HG02798 (cell line): ENCODE measurements around the gene CRYL1.

Experiments
- ATAC-seq: cut with Tn5 transposase; IDR thresholded peaks from one replicate; pipeline ENCODE4 v1.9.1; 2021; ENCODE audit warnings: mild to moderate bottlenecking; ENCODE audit not compliant: unreplicated experiment, poor library complexity

CRYL1 gene

GRCh38 chr13:20534038-20534608 lies 8.5 kb upstream of the CRYL1 start:
- ATAC-seq = no peak

- ATAC-seq = no peak
Observed at GRCh38 chr13:20528452-20528851, 2.8 kb upstream of the CRYL1 start.

- no peak for ATAC-seq
Observed at GRCh38 chr13:20526664-20527063, 1.0 kb upstream of the CRYL1 start.

- ATAC-seq = peak; percentile 10
Observed at GRCh38 chr13:20525144-20525600, 485 bp downstream of the CRYL1 start.

- no peak for ATAC-seq
Observed at GRCh38 chr13:20521364-20522115, 4.1 kb downstream of the CRYL1 start.

GRCh38 chr13:20519875-20520274 lies 5.8 kb downstream of the CRYL1 start:
- ATAC-seq = no peak

- ATAC-seq = no peak
Observed at GRCh38 chr13:20518660-20519100, 7.0 kb downstream of the CRYL1 start.

- no peak for ATAC-seq
Observed at GRCh38 chr13:20514866-20515265, 10.8 kb downstream of the CRYL1 start.

GRCh38 chr13:20513466-20513995 lies 12.1 kb downstream of the CRYL1 start:
- ATAC-seq = no peak

GRCh38 chr13:20512042-20512683 lies 13.5 kb downstream of the CRYL1 start:
- no peak for ATAC-seq

GRCh38 chr13:20506696-20507095 lies 19.0 kb downstream of the CRYL1 start:
- ATAC-seq = no peak

GRCh38 chr13:20505405-20506366 lies 20.0 kb downstream of the CRYL1 start:
- no peak for ATAC-seq

GRCh38 chr13:20503088-20504083 lies 22.3 kb downstream of the CRYL1 start:
- no peak for ATAC-seq

GRCh38 chr13:20501592-20501991 lies 24.1 kb downstream of the CRYL1 start:
- ATAC-seq = no peak

- ATAC-seq = no peak
Observed at GRCh38 chr13:20501120-20501519, 24.5 kb downstream of the CRYL1 start.

GRCh38 chr13:20499986-20500385 lies 25.7 kb downstream of the CRYL1 start:
- ATAC-seq = no peak

GRCh38 chr13:20498659-20499058 lies 27.0 kb downstream of the CRYL1 start:
- no peak for ATAC-seq

GRCh38 chr13:20498129-20498528 lies 27.5 kb downstream of the CRYL1 start:
- ATAC-seq = no peak
